Activated CD8-positive, alpha-beta memory T cell treated with anti-CD3 and anti-CD28 coated beads, Interleukin-2, amount 50 U/mL, for 48 hours (primary cell): ENCODE results near the gene LRRC74A.

Experiments
- DNase-seq: peaks from one replicate; pipeline ENCODE4 v3.0.0-alpha.2; 2020

The LRRC74A gene

GRCh38 chr14:76826122-76826521, at the start of gene LRRC74A:
Gene LRRC74A, plus strand, starts transcription at chr14:76826408. Its CDS starts 290 bp downstream, at chr14:76826698.
- no peak for DNase-seq

GRCh38 chr14:76776428-76777251, 49.6 kb upstream of the LRRC74A start:
- peak; percentile 51 for DNase-seq

- no peak for DNase-seq
These were observed 48.5 kb upstream of the LRRC74A start for GRCh38 chr14:76777721-76778120.

DNA sequence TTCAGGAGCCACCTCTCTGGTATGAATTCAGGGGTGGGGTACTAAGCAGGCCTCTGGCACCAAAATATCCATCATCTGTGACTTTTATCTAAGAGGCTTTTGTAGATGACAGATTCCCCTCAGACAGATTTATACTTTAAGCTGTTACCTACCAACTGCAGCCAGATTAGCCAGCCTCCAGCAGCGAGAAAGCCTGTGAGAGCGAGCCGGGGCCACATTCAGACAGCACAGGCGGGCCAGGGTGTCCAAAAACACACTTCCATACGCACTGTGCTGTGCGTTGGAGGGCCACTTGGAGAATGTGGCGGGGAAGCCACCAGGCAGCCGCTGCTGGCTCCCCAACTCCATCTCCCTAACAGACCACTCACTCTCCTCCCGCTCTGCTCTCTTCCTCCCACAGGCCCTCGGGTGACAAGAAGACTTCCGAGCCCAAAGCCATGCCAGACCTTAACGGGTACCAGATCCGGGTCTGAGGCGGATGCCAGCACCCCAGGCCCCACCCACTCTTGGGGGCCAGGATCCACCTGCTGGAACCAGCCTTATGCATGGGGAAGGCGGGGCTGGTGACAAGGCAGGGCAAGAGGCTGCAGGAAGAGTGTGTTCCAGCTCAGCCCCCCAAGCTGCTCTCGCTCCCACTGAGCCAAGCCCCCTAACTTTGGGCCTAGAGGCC, 47.5 kb upstream of the LRRC74A start:
- peak; percentile 39 for DNase-seq

DNA sequence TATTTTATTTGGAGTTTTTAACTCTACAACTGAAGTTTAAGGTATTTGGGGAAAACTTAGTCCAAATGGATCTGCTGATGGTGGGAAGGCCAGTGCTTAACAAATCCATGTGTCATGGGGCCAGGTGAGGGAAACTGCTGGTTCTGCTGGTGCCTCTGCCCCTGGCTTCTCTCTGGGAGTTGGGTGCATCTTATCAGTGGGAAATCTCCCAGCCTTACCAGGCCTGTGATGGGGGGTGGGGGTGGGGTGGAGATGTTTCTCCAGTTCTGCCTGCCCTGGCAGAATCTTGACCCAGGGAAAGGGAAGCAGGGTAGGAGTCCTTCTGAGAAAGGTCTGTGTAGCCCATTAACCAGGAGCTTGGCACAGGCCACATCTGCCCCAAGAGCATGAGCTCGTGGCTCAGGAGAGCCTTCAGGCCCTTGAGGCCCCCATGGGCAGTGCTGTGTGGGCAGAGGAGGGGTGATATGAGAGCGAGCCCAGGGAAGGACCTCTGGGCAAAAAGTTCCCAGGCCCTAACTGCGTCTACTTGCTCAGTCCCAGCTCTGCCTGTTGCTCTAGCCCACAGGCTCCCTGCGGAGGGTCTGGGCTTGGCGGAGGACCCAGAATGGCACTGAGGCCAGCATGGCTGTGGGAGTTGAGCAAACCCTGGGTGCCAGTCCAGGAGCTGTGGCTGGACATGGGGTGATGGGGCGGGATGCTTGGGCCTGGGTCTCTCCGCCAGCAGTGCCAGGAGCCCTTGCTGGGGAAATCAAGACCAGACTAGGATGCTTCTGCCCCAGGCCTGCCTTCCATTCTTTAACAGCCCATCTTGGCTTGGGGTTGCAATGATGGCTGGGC, 46.8 kb upstream of the LRRC74A start:
- no peak for DNase-seq

DNA sequence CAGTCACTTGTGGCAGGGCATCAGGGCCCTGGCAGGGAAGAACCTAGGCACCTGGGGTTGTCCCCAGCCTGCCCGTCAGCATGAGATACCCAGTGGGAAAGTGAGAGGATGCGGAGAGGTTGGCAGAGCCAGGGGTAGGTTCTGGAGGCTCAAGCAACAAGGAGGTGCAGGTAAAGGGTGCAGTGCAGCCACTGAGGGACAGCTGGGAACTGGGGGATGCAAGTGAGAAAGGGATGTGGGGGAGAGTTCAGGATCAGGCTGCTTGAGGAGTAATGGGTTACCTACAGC, 46.2 kb upstream of the LRRC74A start:
- DNase-seq = no peak

DNA sequence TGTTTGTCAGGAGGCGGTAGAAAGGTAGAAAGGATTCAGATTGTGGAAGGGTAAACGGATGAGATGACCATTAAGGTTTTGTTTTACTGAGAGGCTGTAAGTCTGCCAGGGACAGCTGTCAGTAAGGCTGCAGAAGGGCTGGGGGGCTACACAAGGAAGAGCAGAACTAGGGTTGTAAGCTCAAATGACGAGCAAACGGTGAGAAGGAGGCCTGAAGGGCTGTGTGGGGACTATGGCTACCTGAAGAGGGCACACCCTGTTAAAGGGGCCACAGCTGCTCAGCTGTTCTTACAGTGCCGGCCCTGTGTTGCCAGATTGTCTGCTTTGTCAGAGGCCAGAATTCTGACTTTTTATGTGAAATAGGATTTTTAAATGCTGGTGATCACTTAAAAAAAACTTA, 45.8 kb upstream of the LRRC74A start:
- no peak for DNase-seq

DNA sequence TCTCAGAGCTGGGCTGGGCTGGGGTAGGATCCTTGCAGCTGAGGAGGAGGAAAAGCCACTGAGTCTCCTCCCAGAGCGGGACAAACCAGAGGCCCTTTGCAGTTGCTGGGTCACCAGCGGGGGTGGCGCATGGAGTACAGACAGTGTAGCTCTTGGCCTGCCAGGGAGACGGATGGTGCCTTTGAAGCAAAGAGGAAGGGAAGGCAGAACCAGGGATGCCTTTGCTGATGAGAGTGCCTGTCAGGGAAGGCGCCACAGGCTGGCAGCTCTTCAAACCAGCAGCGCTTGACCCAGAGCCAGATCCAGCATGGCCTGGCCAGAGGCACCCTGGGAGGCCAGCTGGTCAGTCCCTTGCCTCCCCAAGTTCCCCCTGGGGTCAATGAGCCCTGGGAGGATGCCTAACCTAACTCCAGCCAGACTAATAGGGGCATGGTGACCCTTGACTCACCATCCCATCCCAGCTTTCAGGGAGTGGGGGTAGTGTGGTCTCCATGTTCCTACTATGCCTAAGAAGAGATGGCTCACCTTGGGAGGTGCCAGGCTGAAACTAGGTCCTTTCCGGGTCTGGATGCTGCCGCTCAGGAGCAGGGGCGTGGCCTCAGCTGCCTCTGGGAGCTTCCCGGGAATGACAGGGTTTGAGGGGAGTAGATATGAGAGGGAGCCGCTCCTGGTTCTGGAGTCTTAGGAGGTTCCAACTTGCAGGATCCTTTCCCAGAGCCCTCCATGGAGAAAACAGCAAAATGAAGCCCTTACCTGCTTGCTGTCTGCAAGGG, 45.1 kb upstream of the LRRC74A start:
- no peak for DNase-seq

- DNase-seq = peak; percentile 48
These were observed 44.6 kb upstream of the LRRC74A start for GRCh38 chr14:76781648-76782051.

GRCh38 chr14:76782115-76782884, 43.9 kb upstream of the LRRC74A start:
- peak; percentile 49 for DNase-seq

DNA sequence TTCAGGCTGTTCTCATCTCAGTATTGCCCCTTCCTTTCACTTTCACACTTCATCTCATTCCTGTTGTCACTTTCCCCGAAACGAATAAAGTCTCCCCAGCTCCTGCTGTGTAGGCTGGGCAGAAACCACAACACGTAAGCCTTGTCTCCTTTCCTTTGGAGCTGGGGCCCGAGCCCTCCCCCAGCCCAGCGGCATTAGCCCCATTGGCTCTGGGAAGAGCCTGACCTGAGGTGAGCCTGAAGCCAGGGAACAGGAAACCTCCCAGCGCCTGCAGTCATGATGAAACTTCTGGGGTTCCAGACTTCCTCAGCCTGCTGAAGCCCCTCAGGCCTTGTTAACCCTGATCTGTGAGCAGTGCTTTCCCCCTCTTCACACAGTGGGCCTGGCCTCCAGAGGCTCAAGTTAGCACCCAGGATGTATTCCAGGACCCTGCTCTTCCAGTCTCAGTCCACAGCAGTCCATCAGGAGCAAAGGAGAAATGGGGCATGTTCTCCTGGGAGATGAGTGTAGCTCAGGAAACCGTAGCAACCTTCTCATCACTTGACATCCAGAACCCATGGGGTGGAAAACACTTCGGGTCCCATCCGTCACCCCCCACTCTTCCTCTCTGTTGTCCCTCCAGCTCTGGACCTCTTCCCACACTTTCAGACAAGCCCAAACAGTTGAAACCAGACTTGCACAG, 43.2 kb upstream of the LRRC74A start:
- DNase-seq = peak; percentile 52

GRCh38 chr14:76784266-76784874, 41.8 kb upstream of the LRRC74A start:
- DNase-seq = peak; percentile 48

GRCh38 chr14:76784881-76785280, 41.3 kb upstream of the LRRC74A start:
- DNase-seq = peak; percentile 75

GRCh38 chr14:76786601-76787000, 39.6 kb upstream of the LRRC74A start:
- DNase-seq = no peak

DNA sequence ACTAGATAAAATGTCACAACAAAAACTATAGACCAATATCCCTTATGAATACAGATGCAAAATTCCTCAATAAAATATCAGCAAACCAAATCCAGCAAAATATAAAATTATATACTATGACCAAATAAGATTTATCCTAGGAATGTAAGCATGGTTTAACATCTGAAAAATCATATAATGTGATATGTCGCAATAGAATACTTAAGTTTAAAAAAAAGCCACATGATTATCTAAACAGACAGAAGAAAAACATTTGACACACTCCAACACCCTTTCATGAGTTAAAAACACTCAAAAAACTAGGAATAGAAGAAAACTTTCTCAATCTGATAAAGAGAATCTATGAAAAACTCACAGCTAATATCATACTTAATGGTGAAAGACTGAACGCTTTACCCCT, 33.8 kb upstream of the LRRC74A start:
- DNase-seq = no peak

GRCh38 chr14:76793324-76793723, 32.9 kb upstream of the LRRC74A start:
- no peak for DNase-seq

GRCh38 chr14:76793956-76794355, 32.3 kb upstream of the LRRC74A start:
- no peak for DNase-seq

DNA sequence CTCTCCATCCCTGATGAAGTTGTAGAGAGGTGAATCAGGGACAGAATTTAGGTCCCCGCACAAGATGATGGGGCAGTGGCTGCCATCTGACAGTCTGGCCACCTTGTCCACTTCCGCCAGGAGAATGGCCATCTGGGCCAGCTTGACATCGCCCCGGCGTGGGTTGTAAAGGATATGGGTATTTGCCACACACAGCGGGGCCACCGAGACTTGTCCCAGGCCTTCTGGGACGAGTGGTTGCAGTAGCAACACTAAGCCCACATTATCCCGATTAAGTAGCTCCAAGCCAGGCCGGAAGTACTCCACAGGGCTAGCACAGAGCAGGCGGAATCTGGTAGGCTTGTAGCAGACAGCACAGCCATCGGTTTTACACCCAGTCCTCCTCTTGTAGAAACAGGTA, 19.8 kb upstream of the LRRC74A start:
- DNase-seq = no peak

GRCh38 chr14:76808011-76808410, 18.2 kb upstream of the LRRC74A start:
- DNase-seq = no peak

GRCh38 chr14:76808990-76809389, 17.2 kb upstream of the LRRC74A start:
- DNase-seq = no peak

DNA sequence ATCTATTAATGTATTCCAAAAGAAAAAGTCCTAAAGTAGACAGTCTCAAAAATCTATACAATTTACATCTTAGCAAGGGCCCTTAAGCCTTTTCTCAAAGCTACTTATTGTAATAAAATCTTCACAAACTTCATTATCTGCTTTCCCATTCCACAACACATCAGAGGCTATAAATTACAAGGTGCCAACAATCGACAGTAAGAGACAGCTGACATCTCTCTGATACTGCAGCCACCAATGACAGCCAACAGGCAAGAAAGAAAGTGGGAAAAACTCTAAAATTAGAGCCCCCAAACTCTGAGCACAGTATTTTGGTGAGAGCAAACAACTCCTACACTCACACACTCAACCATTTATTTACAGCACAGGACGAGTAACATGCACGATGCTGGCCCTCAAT, 15.7 kb upstream of the LRRC74A start:
- no peak for DNase-seq
